Subcutaneous adipose tissue (tissue), 4 donors: Measurements from ENCODE around the gene FBXO9. TPM values are rescaled to one million over a fixed set of nuclear protein-coding genes. Genes with fewer than 3 reads are reported as not detected.

Source experiments
- total RNA-seq, 4 donors: library from RNA; depleted of rRNA; stranded (reverse); fragments of >200 nt; gene quantifications; one replicate each; pipeline ENCODE4 v1.1.0, GENCODE V29; 2016
- TF ChIP-seq, protein P1 (sequence below): fragments of 450-650 bp; IDR thresholded peaks from one replicate; pipeline ENCODE4 v1.5.1; 2016; ENCODE audit warnings: low read depth, mild to moderate bottlenecking, control low read depth, antibody characterized with exemption, moderate library complexity

Gene FBXO9
- total RNA-seq, 4 donors from 2014 or later: 59.0 to 74.6 (median 69.7) TPM

- TF ChIP-seq, protein P1, sequence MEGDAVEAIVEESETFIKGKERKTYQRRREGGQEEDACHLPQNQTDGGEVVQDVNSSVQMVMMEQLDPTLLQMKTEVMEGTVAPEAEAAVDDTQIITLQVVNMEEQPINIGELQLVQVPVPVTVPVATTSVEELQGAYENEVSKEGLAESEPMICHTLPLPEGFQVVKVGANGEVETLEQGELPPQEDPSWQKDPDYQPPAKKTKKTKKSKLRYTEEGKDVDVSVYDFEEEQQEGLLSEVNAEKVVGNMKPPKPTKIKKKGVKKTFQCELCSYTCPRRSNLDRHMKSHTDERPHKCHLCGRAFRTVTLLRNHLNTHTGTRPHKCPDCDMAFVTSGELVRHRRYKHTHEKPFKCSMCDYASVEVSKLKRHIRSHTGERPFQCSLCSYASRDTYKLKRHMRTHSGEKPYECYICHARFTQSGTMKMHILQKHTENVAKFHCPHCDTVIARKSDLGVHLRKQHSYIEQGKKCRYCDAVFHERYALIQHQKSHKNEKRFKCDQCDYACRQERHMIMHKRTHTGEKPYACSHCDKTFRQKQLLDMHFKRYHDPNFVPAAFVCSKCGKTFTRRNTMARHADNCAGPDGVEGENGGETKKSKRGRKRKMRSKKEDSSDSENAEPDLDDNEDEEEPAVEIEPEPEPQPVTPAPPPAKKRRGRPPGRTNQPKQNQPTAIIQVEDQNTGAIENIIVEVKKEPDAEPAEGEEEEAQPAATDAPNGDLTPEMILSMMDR: no peak
Observed at GRCh38 chr6:53028467-53028866, 36.7 kb upstream of the FBXO9 start.

GRCh38 chr6:53029257-53029656 is 35.9 kb upstream of the FBXO9 start:
- TF ChIP-seq, protein P1: no peak

DNA sequence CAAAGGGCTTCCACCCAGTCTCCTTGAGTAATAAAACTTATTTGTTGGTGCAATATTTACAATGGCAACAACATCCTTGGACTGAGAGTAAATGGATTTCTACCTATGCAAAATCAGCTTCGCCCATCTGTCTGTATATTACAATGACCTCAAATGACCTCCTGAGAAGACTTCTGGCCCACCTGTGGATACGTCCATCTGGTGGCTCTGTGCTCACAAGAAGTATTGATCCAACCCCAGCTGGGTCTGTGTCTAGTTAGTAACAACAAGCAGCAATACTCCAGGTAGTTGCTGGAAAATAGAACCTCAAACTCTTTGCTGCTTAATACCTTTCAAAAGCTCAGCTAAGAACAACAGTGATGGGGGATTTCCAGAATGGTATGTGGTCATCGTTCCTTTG is 35.4 kb upstream of the FBXO9 start:
- TF ChIP-seq, protein P1: no peak

DNA sequence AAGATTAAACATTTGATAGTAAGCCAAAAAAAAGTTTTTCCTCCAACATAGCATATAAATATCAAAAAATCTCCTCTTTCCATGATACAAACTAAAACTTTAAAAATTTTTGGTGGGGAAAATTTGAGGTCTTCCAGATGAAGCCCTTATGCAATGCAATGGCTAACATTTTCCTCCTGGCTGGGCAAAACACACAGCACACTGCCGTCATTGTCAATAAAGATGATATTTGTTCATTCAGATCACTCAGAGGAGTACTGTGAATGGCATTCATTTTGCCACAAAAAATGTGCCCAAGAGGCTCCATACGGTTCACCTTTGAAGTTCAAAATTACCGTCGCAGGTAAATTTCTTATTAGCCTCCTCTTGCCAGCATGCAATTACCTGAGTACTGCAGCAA is 33.9 kb upstream of the FBXO9 start:
- TF ChIP-seq, protein P1: no peak

DNA sequence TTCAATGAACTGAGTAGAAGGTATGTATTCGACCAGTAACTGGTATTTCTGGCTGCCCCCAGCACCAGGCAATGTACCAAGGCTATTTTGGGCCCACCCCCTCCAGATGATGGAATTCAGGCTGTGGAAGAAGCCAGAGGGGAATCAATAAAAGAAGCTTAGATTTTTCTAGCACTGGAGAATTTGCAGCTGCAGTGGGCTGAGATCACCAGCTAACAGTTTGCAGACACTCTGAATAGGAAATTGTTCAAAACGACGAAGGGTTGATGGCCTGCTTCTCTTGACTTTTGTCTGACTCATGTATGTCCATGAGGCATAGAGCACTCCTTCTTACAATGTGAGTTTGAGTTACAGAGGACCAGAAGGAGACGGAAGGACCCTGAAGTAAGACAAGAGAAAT is 32.4 kb upstream of the FBXO9 start:
- TF ChIP-seq, protein P1: no peak

- TF ChIP-seq, protein P1: no peak
Observed at GRCh38 chr6:53033764-53034163, 31.4 kb upstream of the FBXO9 start.

DNA sequence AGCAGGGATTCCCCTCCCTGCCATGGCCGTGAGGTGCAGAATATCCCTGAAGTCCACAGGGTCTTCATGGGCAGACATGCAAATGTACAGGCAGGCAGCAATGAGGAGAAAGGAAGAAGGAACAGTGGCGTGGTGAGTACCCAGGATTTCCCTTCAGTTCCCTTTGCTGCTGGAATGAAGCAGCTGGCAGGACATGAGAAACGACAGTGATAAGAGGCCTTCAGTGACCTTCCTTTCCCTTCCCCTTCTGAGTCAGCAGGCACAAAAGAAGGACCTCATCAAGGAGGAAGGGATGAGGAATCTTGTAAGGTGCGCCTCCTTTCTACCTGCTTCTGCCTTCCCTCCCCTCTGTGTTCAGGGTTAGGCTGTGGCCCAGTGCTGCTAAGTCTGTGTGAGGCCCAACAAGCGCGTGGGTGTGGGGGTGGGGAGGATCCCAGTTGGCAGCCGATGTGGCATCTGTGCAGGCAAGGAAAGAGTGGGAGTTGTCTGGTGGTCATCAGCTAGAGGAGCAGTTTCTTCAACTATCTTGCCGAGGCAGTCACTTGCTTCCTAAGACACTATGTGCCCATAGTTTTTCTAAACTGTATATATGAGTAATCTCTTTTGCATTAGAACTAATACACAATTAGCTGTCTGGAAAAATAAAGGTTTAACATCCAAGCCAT is 29.5 kb upstream of the FBXO9 start:
- TF ChIP-seq, protein P1: no peak
